HG02840 (cell line): ENCODE measurements around the gene KIR3DL3.
"Not testable (repeated sequence)": the region's sequence is repeated elsewhere in the genome, so short reads cannot be mapped to it uniquely, and the experiment has no call there.

Source experiments
- ATAC-seq: cut with Tn5 transposase; IDR thresholded peaks from one replicate; pipeline ENCODE4 v1.9.1; 2021; ENCODE audit warnings: mild to moderate bottlenecking, moderate library complexity, moderate number of reproducible peaks; ENCODE audit not compliant: unreplicated experiment, low FRiP score

Gene KIR3DL3

DNA sequence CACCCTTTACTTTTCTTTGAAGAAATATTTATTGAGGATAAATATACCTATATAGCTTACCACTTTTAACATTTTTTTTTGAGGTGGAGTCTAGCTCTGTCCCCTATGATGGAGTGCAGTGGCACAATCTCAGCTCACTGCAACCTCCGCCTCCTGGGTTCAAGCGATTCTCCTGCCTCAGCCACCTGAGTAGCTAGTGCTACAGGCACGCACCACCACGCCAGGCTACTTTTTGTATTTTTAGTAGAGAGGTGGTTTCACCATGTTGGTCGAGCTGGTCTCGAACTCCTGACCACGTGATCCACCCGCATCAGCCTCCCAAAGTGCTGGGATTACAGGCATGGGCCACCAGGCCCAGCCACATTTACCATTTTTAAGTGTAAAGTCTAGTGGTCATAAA is 51.6 kb downstream of the KIR3DL3 start:
- ATAC-seq: not testable (repeated sequence)

DNA sequence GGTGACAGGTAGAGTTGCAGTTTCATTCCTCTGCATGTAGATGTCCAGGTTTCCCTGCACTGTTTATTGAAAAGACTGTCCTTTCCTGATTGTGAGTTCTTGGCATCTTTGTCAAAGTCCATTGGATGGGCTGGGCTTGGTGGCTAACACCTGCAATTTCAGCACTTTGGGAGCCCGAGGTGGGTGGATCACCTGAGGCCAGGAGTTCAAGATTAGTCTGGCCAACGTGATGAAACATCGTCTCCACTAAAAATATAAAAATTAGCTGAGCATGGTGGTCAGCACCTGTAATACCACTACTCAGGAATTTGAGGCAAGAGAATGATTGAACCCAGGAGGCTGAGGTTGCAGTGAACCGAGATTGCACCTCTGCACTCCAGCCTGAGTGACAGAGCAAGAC is 53.6 kb downstream of the KIR3DL3 start:
- not testable (repeated sequence) for ATAC-seq

DNA sequence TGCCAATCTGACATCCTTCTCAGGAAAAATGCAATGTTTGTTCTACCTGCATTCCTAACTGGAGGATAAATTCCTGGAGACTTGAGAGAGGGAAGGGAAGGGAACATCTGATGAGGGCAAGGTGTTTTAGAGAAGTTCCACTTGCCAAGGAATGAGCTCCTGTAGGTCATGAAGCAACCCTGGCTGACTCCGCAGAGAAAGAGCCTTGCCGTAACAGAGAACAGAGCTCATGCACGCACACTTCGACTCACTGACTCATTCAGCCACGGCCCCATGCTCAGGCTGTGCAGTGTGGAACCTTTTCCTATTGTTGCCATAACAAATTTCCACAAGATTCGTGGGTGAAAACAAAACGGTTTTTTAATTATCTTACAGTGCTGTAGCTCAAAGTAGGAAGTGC is 54.7 kb downstream of the KIR3DL3 start:
- not testable (repeated sequence) for ATAC-seq

DNA sequence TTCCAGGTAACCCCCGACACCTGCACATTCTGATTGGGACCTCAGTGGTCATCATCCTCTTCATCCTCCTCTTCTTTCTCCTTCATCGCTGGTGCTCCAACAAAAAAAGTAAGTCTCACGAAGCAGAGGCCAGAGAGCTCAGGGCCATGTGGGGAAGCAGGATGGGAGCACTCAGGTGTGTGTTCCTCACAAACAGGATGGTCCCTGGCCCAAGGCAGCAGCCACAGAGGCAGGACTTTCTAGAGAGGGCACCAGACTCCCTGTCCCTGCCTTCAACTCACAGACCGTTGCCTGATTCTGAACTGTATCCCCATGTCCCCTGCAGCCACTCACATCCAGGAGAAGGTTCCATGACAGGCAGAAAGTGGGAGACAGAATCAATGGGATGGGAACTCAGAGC is 58.7 kb downstream of the KIR3DL3 start:
- ATAC-seq: not testable (repeated sequence)
